Measurements from ENCODE around the gene TFR2. TPM values are rescaled to one million over a fixed set of nuclear protein-coding genes. Genes with fewer than 3 reads are reported as not detected.

Gene TFR2
- total RNA-seq, 1 experiment from 2014 or later, result 9.1 TPM

- peaks cover 57% of the 10 kb centered on the region for H3K4me1 ChIP-seq (ENCODE audit: control insufficient read depth, insufficient read depth, low read length)
- H3K27ac ChIP-seq (ENCODE audit: low read length), result peak overlapping the region; percentile 75
- peaks cover 3% of the 10 kb centered on the region for H3K36me3 ChIP-seq (ENCODE audit: control insufficient read depth, insufficient read depth, low read length)
- ChIA-PET POLR2A (no interaction called here), CTCF (interaction anchor here (0.6 kb wide), 2 partner anchors 14 to 61 kb away, joined by 3 to 5 read pairs; no protein-coding TSS in a partner anchor)
- no peak for DNase-seq (ENCODE audit: low read depth, low spot score)
- ATAC-seq, result no peak
- intact Hi-C loops (cut with micrococcal nuclease; ENCODE audit: unreplicated experiment) (no loop called here), in situ Hi-C loops (cut with HindIII; ENCODE audit: low pct_unique_long_range_greater_than_20kb, low sequenced_read_pairs) (no loop called here)
- H3K9me3 ChIP-seq (ENCODE audit: control insufficient read depth, insufficient read depth, low read depth, low read length), result no peaks in the 10 kb centered on the region
- TSS peak; percentile 88 for BruUV-seq (replicated peaks)
- no peak overlapping the region for H3K4me3 ChIP-seq (ENCODE audit: low read depth in 2 of 2, low read length in 2 of 2)
- no peaks in the 10 kb centered on the region for H3K27me3 ChIP-seq (ENCODE audit: control insufficient read depth, insufficient read depth, low read length)
- TF ChIP-seq REST (IDR thresholded peaks at IDR 0.05; ENCODE audit: insufficient read depth in 1 of 2, low read depth in 2 of 2, low read length in 1 of 2) (no peak), TCF7L2 (IDR thresholded peaks at IDR 0.05; ENCODE audit: low read depth, low read length) (no peak), POLR2AphosphoS5 (IDR thresholded peaks at IDR 0.05; ENCODE audit: low read depth, low read length) (no peak; the same call in 1 of the 2 replicates), CTCF (IDR thresholded peaks at IDR 0.05) (no peak), SIN3A (IDR thresholded peaks at IDR 0.05; ENCODE audit: borderline replicate concordance, insufficient read depth, low read depth, low read length) (no peak)
Observed at GRCh38 chr7:100678291-100678984, 37.1 kb upstream of the TFR2 start.

GRCh38 chr7:100677308-100678267, 36.2 kb upstream of the TFR2 start:
- no TSS peak for BruUV-seq (replicated peaks)
- in situ Hi-C loops (cut with HindIII; ENCODE audit: low pct_unique_long_range_greater_than_20kb, low sequenced_read_pairs) (no loop called here), intact Hi-C loops (cut with micrococcal nuclease; ENCODE audit: unreplicated experiment) (no loop called here)
- peaks cover 3% of the 10 kb centered on the region for H3K36me3 ChIP-seq (ENCODE audit: control insufficient read depth, insufficient read depth, low read length)
- POLR2A ChIA-PET, result no interaction called here
- H3K4me3 ChIP-seq (ENCODE audit: low read depth in 2 of 2, low read length in 2 of 2), result no peak overlapping the region
- H3K4me1 ChIP-seq (ENCODE audit: control insufficient read depth, insufficient read depth, low read length), result peaks cover 54% of the 10 kb centered on the region
- no peak for TF ChIP-seq TCF7L2 (IDR thresholded peaks at IDR 0.05; ENCODE audit: low read depth, low read length)
- TF ChIP-seq REST (IDR thresholded peaks at IDR 0.05; ENCODE audit: insufficient read depth in 1 of 2, low read depth in 2 of 2, low read length in 1 of 2), result no peak
- no peak for TF ChIP-seq CTCF (IDR thresholded peaks at IDR 0.05)
- H3K27me3 ChIP-seq (ENCODE audit: control insufficient read depth, insufficient read depth, low read length), result no peaks in the 10 kb centered on the region
- ATAC-seq, result no peak
- no peak overlapping the region; the same call in 1 of the 2 replicates for H3K27ac ChIP-seq (ENCODE audit: low read length)
- no peaks in the 10 kb centered on the region for H3K9me3 ChIP-seq (ENCODE audit: control insufficient read depth, insufficient read depth, low read depth, low read length)
- CTCF ChIA-PET, result no interaction called here
- no peak for DNase-seq (ENCODE audit: low read depth, low spot score)
